NCI-H1105 treated with DMSO at 0.1 percent for 48 hours (cell line): ENCODE data around the gene SLC25A25.
A peak's percentile ranks its signal among the peaks of the same experiment; 100 is the strongest.

Experiments
- DNase-seq: peaks from one replicate; lab custom pipeline; 2025; lab: John Stamatoyannopoulos, UW

The SLC25A25 gene

DNA sequence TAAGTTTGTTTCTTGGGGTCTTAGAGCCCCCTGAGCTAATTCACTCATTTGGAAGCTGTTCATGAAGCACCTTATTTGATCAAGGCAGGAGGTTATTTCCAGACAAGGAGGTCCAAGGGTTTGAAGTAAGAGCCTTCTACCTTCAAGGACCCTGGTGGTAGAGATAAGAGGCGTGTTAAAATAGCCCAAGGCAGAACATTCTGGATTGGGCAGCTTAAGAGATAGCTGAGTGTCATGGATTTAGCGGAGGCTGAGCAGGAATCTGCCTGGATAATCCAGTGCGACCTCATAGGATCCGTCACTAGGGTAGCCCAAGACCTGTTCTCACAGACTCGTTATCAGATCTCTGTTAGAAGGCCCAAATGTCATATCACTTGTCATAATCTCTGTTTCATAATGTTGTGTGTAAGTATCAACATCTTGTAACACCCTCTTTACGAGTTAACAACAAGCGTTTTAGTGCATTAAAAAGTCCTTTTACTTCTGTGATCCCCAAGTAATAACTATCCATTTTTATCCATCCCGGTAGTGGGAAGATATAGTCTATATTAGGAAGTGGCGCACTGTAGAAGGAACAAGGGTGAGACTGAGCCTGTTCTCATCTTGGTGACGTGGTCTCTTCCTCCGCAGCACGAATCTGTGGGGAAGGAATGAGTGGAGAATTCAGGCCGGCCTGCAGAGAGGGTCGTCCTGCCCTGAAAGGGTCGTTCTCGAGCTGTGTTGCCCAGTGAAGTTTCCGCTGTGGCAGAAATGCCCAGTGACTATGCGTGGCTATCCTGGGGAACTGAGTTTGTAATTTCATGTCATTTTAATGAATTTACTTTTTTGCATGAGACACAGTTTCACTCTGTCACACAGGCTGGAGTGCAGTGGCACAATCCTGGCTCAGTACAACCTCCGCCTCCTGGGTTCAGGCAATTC, 28.8 kb downstream of the SLC25A25 start:
- DNase-seq, result no peak

DNA sequence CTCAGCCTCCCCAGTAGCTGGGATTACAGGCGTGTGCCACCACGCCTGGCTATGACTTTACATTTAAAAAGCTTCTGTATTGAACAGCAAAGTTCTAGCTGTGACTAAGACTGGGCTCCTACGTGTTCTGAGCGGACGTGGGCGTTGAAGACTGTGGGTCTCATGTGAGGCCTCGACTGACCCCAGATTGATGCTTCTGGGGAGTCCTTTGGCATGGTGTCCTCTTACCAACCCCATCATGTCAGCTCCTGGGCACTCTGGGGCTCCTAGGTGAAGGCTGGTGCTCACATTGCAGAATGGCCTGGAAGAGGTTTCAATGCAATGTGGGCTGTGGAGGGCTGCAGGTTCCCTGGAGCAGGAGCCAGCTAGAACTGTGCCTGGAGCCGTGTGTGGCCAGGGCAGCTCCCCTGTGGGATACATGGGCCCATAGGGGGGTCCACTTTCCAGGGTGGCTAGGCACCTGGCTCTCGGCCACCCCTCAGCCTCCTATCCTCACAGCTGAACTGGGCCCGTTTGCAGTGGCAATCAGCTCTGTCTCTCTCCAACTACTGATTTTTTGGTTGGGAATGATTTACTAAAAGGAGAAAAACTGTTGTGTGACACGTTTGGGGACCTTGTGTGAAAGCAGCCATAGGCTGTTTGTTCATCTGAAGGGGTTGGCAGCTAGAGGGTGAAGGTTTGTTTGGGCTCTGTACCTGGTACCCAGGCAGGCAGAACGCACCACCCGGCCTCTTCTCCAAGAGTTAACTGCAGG, 29.7 kb downstream of the SLC25A25 start:
- no peak for DNase-seq

DNA sequence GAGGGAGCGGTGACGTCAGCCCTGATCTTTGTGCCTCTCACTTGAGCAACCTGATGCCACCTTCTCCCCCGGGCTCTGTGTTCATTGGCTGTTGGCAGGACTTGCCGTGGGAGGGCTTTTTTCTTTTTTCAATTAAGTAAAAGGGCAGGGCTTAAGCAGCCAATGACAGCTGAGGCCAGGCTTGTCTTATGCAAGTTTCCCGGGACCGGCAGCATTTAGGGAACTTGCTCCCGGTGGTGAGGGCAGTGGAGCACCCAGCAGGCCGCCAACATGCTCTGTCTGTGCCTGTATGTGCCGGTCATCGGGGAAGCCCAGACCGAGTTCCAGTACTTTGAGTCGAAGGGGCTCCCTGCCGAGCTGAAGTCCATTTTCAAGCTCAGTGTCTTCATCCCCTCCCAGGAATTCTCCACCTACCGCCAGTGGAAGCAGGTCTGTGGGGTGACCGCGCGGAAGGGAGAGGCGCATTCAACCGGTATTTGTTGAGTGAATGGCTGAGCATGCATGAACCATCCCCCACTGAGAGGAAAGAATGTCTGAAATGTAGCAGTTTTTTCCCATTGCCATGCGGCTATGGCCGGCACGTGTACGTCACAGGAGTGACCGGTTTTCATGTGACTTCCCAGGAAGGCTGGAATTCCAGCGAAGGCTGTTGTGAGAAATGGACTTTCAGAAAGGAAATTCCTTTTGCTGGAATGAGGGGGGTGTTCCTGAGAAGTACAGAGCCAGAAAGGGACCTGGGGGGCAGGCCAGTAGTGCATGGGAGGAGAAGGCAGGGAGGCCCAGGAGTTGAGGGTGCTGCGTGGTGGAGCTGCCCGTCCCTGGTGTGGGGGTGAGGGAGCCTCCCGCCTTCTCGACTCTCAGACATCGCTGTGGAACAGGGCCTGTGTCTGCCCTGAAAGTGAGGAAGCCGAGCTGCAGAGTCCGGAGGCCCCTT, 30.5 kb downstream of the SLC25A25 start:
- DNase-seq, result peak; percentile 89

DNA sequence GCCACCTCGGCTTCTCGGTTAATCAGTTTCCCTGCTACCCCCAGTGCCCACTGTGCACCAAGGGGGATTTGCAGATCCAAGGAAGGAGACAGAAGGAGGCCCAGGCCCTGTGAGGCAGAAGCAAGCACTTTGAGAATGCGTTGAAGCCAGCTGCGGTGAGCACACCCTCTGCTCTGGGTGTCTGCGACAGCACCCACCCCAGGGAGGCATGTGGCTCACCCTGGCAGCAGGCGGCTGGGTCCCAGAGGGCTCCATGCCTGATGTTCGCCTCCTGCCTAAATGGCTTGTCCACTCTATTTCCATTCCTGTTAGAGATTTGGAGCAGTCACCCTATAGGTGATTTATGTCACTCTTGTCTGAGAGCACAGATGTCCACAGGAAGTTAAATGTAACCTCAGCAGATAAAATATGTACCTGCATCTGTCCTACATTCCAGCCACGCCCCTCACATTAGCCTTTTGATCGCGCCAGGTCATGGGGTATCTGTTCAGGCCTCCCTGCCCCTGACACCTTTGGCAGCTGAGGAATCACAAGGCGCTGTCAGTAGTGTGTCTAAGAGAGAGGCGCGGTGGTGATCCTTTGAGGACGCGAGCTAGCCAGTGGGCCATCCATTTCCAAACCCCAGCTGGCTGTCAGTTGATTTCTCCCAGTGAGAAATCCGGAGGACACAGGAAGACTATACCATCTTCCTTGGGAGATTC, 31.3 kb downstream of the SLC25A25 start:
- no peak for DNase-seq

DNA sequence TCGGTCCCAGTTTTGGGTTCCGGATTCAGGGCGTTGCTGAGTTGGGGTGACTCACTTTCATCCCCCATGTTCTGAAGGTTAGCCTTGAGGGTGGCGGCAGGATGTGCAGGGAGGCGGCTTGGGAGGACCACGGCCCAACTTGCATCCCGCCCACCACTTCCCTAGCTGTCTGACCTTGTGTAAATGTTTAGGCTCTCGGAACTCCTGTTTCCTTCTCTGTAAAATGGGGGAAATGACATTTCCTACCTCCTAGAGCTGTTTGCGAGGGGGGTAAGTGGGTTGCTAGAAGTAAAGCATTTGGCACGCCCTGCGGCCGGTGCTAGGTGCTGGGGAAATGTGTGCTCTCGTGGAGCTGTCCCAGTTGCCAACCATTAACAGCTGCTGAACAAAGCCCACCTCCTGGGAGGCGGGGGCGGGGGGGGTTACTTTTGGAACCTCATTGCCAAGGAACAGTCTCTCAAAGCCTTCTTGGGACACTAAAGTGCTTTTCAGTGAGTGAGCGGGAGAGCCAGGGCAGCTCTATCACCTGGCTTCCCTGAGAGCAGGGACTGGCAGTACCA, 32.0 kb downstream of the SLC25A25 start:
- DNase-seq, result no peak

DNA sequence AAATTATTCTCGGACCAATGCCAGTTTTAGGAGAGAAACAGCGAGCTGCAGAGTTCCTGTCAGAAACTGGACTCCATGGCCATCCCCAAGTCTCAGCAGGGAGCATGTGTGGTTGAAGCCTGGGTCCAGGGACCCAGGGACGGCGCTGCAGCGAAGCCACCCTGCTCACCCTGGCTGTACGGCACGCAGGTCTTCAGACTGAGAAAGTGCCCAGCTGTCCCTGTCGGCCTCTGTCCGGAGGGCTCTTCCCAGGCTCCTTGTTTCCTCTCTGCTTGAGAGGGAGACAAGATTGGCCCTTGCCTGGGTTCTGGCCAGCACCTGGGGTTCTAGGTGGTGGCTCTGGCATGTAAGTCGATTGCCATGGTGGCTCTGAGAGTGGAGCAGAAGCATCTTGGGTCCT, 32.5 kb downstream of the SLC25A25 start:
- no peak for DNase-seq

DNA sequence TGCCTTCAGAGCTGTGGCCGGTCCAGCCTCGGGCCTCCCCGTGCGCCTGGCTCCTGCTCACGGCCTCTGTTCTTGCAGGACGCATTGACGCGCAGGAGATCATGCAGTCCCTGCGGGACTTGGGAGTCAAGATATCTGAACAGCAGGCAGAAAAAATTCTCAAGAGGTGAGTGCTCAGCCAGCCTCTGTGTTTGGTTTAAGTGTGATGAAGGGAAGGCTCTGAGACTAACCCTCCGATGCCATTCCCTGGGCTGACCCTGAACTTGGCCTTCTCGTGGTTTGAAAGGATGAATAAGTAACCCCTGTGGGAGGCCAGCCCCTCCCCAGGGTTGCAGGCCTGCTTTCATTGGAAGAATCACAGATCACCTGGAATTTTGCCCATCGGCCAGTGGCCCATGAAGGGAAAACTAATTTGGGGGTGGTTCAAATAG, 33.2 kb downstream of the SLC25A25 start:
- no peak for DNase-seq

DNA sequence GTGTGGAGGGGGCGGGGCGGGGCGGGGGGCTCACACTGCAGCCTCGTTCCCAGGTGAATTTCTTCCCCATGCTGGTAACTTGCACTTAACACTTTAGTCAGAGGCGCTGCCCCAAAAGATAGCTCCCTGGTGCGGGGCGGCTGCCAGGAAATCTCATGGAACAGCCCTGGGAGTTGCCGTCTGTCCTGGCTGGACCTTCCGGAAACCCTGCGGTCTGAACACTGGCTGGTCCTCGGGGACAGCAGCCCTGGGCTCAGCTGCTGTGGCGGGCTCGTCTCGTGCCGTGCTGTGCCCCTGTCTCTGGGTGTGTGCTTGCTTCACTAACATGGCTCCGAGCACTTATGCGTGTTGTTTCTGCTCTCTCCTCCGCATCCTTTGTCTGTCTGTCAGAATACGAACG, 33.7 kb downstream of the SLC25A25 start:
- no peak for DNase-seq

DNA sequence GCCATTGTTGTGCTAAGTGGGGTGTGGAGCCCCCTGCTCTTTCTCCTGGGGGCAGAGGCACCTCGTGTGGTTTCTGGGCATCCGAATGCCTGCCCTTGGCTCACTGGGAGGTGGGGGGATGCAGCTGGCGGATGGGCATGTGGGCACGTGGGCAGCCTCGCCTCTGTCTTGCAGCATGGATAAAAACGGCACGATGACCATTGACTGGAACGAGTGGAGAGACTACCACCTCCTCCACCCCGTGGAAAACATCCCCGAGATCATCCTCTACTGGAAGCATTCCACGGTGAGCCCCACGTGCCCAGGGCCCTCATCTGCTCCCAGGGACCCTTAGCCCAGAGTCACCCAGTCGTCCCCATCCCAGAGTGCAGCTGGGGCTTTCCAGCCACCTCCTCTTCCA, 34.2 kb downstream of the SLC25A25 start:
- DNase-seq, result no peak

DNA sequence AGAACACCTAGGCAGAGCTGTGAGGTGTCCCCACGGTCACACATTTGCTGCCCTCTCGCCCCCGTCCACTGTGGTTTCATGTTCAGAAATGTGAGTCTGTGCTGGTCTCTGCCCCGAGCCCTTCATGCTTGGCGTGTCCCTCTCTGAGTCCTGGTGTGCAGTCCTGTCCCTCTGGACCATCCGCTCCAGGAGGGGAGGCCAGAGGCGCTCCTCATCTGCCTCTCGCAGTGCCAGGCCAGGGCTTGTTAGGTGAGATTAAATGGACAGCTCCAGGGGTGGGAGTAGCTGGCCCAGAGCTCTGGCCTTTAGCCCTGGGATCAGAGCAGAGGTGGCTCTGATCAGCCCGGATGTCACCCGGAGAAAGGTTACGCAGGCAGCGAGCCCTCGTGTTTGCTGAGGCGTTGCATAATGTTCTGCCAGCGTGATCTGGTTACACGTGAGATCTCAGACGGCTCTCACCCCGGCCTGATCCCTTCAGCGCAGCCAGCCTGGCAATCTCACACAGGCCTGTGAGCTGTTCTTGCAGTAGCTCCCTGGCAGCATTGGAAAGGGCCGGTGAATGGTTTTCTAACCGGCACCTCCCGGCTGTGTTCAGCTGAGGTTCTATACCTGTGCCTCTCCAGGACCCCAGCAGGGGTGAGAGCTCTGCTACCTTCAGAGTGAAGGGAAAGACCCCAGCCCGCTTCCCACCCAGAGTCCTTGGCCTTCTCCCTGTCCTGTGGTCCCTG, 35.0 kb downstream of the SLC25A25 start:
- DNase-seq, result no peak

DNA sequence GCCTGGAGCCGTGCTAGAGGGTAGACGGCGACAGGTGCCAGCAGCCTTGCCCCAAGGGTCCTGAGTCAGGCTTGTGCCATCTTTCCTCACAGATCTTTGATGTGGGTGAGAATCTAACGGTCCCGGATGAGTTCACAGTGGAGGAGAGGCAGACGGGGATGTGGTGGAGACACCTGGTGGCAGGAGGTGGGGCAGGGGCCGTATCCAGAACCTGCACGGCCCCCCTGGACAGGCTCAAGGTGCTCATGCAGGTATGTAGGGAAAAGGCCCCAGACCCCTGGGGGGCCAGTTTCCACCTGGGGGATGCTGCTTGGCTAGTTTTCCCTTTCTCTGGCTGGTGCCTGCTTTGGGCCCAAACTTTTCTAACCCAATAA, 35.5 kb downstream of the SLC25A25 start:
- DNase-seq, result no peak

DNA sequence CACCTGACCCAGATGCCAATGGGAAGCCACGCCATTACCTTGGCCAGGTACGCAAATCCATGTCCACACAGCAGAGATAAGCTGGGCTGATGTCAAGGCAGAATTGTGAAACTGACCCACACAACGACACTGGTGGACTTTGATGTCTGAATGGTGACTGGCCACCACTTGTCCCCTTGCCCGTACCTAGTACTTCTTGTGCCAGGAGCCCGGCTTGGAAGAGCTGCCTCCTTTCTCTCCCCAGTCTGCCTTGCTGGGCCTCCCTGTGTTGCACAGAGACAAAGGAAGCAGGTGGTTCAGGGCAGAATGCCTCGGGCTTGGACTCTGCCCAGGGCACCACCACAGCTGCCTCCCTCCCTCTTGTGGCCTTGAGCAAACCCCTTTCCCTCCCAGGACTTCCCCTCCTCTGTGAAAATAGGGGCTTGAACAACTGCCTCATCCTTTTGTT, 36.2 kb downstream of the SLC25A25 start:
- no peak for DNase-seq

DNA sequence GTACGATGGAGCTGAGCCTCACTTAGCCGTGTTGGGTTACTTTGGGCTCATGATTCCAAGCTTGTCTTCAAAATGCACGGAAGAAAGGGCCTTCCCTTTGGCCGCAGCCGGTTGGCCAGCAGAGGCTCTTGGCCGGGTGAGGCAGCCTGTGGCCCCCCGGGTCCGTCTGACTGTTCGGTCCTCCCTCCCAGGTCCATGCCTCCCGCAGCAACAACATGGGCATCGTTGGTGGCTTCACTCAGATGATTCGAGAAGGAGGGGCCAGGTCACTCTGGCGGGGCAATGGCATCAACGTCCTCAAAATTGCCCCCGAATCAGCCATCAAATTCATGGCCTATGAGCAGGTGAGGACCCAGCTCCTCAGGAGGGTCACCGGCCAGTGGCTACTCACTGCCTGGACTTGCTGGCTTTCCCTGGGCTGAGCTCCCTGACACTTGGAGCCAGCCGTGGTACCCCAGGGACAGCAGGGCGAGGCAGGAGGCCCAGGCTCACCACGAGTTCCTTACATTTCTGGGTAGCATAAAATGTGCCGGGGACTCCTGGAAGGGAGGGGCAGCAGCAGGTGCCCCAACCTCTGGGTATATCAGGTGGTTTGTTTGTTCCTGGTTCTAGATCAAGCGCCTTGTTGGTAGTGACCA, 37.6 kb downstream of the SLC25A25 start:
- no peak for DNase-seq

DNA sequence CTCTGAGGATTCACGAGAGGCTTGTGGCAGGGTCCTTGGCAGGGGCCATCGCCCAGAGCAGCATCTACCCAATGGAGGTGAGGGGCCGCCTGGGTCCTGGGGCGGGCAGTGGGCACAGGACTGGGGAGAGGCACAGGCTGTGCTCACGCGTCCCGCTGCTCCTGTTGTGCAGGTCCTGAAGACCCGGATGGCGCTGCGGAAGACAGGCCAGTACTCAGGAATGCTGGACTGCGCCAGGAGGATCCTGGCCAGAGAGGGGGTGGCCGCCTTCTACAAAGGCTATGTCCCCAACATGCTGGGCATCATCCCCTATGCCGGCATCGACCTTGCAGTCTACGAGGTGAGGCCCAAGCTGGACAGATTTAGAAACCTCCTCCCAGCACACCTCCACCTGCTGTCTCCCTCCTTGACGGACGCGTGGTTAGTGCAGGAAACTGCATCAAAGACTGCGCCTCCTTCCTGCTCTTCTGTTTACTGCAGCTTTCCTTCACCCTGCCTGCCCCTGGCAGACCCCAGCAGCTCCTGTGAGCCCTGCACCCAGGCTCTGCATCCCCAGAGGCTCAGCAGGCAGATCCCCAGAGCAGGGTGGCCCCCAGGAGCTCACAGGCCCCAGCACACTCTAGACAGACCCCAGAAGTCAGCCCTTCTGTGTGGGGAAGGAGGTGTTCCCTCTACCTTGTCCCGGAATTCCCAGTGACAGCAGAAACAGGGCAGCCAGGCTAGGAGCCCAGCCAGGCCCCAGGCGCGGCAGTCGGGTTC, 38.3 kb downstream of the SLC25A25 start:
- no peak for DNase-seq

DNA sequence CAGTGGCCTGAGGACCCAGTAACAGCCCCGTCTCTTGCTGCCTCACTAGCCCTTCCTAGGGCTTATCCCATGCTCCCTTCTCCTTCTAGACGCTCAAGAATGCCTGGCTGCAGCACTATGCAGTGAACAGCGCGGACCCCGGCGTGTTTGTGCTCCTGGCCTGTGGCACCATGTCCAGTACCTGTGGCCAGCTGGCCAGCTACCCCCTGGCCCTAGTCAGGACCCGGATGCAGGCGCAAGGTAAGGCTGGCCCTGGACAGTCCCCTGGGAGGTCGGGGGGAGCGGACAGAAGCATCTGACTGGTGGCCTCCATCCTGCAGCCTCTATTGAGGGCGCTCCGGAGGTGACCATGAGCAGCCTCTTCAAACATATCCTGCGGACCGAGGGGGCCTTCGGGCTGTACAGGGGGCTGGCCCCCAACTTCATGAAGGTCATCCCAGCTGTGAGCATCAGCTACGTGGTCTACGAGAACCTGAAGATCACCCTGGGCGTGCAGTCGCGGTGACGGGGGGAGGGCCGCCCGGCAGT, 39.0 kb downstream of the SLC25A25 start:
- no peak for DNase-seq

DNA sequence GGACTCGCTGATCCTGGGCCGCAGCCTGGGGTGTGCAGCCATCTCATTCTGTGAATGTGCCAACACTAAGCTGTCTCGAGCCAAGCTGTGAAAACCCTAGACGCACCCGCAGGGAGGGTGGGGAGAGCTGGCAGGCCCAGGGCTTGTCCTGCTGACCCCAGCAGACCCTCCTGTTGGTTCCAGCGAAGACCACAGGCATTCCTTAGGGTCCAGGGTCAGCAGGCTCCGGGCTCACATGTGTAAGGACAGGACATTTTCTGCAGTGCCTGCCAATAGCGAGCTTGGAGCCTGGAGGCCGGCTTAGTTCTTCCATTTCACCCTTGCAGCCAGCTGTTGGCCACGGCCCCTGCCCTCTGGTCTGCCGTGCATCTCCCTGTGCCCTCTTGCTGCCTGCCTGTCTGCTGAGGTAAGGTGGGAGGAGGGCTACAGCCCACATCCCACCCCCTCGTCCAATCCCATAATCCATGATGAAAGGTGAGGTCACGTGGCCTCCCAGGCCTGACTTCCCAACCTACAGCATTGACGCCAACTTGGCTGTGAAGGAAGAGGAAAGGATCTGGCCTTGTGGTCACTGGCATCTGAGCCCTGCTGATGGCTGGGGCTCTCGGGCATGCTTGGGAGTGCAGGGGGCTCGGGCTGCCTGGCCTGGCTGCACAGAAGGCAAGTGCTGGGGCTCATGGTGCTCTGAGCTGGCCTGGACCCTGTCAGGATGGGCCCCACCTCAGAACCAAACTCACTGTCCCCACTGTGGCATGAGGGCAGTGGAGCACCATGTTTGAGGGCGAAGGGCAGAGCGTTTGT, 39.6 kb downstream of the SLC25A25 start:
- no peak for DNase-seq

DNA sequence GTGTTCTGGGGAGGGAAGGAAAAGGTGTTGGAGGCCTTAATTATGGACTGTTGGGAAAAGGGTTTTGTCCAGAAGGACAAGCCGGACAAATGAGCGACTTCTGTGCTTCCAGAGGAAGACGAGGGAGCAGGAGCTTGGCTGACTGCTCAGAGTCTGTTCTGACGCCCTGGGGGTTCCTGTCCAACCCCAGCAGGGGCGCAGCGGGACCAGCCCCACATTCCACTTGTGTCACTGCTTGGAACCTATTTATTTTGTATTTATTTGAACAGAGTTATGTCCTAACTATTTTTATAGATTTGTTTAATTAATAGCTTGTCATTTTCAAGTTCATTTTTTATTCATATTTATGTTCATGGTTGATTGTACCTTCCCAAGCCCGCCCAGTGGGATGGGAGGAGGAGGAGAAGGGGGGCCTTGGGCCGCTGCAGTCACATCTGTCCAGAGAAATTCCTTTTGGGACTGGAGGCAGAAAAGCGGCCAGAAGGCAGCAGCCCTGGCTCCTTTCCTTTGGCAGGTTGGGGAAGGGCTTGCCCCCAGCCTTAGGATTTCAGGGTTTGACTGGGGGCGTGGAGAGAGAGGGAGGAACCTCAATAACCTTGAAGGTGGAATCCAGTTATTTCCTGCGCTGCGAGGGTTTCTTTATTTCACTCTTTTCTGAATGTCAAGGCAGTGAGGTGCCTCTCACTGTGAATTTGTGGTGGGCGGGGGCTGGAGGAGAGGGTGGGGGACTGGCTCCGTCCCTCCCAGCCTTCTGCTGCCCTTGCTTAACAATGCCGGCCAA, 40.4 kb downstream of the SLC25A25 start:
- DNase-seq, result no peak
